Activated effector memory CD4-positive, alpha-beta T cell treated with anti-CD3 and anti-CD28 coated beads, Interleukin-2, amount 50 U/mL, for 16 hours (primary cell): Measurements from ENCODE around the gene INTS15.

ENCODE experiments used
- DNase-seq: peaks from one replicate; pipeline ENCODE4 v3.0.0-alpha.2; 2020

INTS15 gene

DNA sequence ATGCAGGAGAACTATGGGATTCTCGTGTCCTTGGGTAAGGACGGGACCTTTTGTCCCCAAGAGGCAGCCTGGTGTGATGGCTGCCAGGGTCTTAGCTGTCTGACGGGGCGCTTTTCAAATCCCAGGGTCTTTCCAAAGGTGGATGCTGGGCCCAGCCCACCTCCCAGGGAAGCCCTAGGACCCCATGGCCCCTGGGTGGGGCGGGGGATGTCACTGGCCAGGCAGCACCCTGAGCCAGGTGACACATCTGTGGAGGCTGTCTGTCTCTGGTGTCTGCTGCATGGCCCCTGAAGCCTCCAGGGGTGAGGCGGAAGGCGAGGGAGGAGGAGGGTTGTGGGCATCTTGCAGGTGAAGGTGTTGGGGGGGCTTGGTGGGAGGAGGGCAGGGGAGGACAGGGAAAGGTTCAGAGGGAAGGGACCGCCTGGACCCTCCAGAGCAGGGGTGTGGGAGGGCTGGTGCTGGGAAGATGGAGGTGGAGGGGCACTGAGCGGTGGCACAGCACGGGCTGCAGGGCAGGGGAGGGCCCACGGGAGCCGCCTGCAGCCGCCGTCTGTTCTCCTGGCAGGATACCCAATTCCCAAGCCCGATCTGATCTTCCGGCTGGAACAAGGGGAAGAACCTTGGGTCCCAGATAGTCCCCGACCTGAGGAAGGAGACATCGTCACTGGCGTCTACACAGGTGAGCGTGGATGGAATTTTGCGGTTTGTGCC is 54.2 kb downstream of the INTS15 start:
- DNase-seq: no peak

DNA sequence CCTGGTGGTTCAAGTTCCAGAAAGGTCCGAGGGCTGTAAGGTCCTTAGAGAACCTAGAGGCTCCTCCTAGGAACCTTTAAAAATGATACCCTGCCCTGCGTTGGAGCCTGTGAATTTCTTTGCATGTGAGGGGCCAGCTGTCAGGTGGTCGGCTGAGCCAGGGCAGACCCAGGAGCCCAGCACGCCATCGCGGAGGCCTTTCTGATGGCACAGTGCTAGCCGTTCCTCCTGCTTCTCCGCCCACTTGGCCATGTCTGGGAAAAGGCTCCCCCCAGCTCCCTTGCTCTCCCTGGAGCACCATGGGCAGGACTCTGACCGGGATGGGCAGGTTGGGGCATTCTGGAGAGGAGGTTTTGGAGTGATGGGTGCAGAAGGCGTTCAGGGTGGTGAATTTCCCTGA is 54.9 kb downstream of the INTS15 start:
- DNase-seq: no peak

DNA sequence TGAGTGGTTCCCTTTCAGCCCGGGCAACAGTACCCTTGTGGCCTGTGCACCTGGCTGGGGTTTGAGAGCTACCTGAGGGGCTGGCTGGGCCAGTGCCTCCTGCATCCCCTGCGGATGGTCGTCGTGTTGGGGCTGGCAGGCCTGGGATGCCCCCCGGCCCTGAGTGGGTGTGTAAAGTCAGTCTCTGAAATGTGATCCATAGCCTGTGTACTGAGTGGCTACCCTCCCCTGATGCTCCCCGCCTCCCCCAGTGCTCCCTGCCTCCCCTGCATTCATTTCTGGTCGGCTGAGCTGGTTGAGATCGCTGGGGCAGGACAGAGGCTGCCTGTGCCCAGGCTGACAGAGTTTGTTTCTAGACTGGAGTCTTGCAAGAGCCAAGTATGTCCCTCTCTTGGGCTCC is 56.6 kb downstream of the INTS15 start:
- DNase-seq: no peak

DNA sequence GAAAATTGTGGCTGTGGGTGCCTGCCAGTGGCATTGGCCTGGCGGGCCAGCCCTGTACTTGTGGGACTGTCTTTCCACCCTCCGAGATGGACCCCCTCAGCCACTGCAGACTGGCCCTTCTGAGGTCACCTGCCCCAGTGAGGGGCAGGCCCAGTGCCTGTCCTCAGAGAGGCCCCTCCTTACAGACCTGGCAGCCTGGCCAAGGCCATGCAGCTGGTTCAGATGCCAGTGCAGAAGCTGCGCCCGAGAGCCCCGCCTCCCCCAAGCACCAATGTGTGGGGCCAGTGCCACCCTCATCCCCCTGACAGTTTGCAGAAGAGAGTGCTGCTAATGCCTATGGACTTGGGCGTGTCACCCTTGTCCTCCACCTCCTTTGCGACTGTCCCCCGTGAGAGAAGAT is 57.3 kb downstream of the INTS15 start:
- no peak for DNase-seq

DNA sequence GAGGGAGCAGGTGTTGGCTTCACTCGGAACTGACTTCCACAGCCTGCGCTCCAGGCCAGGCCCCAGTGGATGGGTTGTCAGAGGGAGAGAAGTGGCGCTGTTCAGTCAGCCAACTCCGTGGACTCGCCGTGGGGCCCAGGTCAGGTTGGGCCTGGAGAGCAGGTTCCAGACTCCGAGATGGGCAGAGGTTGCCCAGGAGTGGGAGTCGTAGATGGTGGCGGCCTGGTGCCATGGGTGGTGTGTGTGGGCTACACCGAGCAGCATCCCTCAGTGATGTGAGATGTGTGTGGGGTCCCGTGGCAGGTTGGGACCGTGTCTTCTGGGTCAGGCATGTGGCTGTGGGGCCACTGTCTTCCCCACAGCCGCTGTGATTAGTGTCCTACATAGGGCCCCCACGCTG is 57.7 kb downstream of the INTS15 start:
- DNase-seq: no peak

DNA sequence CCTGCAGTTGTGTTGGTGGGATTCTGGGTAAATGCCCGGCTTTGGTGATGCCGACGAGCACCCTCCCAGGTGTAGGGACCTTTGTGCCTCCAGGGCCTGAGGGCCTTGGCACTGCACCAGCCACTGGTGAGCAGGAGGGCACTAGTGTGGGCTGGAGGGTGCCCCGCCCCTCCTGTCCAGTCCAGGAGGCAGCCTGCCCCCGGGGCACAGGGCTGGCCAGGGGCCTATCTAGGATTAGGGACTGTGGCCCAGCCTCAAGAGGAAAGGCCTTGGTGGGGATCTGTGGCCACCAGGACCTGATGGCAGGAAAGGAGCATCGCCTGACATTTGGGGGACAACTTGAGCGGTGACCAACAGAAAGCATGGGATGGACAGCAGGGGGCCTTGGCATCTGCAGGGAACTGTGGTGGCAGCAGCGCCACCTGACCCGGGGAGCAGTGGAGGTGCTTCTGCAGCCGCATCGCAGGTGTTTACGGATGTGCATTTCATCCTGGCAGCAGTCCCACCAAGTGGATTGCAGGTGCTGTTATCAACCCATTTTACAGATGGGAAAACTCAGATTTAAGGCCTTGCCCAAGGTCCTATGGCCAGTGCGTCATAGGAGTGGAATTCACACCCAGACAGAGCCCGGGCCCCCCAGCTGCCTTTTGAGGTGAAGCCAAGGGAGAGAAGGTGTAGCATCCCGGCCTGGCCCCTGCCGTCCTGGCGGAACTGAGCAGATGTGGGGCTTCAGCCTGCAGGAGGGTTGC is 58.4 kb downstream of the INTS15 start:
- no peak for DNase-seq

DNA sequence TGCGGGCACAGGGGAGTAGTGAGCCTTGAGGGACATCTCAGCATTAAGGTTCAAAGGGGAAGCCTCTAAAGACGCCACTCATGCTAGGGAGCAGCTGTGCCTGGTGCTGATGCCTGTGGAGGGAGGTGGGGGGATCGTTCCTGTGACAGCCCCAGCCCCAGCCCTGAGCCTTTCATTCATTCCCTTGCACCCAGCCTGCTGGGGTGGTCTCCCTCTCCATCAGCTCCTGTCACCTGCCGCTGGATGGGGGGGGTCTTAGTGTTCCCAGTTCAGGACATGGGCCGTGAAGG is 58.9 kb downstream of the INTS15 start:
- no peak for DNase-seq

DNA sequence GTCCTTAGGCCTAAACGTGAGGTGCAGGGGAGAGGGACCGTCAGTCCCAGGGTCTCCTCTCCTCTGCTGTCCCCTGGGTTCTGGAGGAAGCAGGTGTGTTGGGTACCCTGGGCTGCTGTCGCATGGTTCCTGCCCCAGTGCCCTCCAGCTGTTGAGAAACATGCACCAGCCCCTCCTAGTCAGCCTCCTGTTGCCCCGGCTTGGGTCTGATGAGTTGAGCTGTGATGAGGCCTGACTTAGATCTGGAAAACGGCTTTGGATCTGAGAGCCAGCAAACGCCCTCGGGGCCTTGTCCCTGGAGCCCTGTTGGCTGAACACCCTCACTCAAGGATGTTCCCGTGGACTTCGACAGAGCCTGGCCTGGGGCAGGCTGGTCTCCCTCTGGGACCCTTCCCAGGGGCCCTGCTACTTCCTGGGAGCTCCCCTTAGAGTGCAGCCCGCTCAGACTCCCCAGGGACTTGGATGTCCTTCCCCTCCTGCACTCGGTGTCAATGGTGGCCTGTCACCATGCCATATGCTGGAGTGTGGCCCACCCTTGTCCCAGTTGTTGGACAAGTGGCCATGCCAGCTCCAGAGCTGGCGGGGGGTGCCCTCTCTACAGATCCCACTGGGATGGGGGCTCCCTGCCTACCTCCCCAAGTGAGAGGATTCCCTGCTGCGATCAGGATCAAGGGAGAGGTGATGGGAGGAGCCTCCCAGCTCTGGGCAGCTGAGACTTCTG is 59.6 kb downstream of the INTS15 start:
- peak; percentile 52 for DNase-seq

DNA sequence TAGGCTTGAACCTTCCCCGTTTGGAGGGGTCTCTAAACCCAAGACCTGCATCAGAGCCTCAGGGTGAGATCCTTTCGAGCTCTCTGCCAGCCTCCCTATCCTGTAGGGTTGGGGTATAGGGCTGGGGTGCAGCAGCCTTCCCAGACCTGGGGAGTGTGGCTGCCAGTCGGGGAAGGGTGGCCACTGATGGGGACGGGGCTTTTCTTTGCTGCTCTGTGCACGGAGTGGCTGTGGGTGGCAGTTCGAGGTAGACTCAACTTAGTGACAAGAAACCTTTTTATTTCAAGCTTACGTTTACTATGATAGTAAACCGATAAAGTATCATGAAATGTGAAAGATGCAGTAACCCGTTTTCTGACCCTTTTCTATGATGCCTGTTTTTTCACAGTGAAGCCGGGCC is 60.3 kb downstream of the INTS15 start:
- peak; percentile 25 for DNase-seq

DNA sequence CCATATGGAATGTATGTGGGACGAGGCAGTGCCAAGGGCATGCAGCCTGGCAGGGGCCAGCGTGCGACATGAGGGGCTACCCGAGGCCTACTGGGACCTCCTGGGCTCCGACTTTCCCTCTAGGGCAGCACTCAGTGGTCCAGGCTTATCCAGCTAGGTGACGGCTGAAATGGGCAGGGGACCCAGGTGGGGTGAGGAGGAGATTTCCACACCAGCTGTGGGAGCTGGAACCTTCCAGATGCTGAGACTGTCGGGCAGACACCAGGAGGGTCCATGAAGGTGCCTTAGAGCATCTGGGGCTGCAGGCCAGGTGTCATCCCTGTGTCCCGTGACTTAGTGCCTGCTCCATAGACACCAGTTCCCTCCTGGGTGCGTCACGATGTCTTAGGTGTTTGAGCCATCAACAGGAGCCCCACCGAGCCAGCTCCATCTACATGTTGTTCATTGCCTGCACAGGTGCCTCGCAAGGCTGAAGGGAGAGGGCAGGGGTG is 60.7 kb downstream of the INTS15 start:
- peak; percentile 50 for DNase-seq

DNA sequence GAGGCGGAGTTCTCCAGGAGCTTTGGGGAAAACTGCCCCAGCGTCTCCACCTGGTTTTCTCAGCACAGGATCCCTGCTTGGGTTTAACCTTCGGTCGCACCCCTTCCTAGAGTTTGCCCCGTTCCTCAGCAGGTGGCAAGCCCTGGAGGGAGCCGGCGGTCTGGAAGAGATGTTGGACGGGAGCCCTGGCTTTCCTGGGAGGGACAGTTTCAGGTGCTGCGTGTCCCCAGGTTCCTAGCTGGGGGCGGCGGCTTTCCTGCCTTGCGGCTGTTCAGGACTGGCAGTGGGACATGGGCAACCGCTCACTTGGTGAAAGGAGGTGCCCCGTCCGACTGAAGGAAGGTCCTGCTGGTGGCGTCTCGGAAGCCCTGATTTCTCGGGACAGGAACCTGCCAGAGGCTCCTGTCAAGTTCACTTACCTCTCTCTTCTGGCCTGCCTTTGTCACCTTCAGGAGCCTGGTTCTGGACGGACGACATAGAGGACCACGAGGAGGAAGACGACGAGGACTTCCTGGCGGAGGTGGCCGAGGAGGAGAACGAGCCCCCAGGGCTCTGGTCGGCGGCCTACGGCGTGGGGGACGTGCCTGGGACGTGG is 62.1 kb downstream of the INTS15 start:
- DNase-seq: peak; percentile 60

DNA sequence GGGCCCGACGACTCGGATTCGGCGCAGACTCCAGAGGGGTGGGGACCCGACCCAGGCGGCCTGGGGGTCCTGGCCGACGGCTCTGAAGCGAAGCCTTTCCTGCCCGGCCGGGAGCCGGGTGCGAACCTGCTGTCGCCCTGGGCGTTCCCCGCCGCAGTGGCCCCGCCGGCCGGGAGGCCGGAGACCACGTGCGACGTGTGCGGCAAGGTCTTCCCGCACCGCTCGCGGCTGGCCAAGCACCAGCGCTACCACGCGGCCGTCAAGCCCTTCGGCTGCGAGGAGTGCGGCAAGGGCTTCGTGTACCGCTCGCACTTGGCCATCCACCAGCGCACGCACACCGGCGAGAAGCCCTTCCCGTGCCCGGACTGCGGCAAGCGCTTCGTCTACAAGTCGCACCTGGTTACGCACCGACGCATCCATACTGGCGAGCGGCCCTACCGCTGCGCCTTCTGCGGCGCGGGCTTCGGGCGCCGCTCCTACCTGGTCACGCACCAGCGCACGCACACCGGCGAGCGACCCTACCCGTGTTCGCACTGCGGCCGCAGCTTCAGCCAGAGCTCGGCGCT is 62.7 kb downstream of the INTS15 start:
- peak; percentile 55 for DNase-seq

DNA sequence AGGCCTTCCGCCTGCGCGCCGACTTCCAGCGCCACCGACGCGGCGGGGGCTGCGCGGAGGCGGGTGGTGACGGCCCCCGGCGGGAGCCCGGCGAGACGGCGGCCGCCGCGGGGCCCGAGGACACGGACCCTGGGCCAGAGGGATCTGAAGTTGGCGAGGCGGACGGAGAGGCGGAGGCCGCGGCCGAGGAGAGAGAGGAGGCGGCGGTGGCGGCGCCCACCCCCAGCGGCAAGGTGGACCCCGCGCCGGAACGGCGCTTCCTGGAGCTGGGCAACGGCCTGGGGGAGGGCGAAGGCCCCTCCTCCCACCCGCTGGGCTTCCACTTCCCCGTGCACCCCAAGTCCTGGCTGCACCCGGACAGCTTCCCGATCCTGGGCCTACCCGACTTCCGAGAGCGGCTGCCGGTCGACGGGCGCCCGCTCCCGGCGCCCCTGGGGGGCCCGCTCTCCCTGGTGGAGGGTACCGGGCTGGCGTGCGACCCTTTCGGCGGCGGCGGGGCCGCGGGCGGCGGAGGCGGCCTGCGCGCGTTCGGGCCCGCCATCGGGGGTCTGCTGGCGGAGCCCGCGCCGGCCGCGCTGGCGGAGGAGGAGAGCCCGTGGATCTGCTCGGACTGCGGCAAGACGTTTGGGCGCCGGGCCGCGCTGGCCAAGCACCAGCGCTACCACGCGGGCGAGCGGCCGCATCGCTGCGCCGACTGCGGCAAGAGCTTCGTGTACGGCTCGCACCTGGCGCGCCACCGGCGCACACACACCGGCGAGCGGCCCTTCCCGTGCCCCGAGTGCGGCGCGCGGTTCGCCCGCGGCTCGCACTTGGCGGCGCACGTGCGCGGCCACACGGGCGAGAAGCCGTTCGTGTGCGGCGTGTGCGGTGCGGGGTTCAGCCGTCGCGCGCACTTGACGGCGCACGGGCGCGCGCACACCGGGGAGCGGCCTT is 63.5 kb downstream of the INTS15 start:
- peak; percentile 44 for DNase-seq

DNA sequence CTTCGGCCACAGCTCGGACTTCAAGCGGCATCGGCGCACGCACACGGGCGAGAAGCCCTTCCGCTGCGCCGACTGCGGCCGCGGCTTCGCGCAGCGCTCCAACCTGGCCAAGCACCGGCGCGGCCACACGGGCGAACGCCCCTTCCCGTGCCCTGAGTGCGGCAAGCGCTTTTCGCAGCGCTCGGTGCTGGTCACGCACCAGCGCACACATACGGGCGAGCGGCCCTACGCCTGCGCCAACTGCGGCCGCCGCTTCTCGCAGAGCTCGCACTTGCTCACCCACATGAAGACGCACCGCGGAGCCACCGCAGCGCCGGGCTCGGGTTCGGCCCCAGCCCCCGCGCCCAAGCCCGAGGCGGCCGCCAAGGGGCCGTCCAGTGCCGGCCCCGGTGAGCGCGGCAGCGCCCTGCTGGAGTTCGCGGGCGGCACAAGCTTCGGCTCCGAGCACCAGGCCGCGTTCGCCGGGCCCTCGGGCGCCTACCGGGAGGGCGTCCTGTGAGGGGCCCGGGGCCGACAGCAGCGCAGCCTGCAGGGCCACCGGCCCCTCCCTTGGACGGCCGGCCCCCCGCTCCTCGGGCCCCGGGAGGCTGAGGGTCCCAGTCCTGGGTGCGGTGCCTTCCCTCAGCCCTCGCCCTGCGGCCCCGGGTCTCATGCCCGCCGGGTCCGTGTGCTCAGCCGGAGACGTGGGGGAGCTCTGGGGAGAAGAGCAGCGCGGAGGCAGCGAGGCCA is 64.5 kb downstream of the INTS15 start:
- peak; percentile 51 for DNase-seq

DNA sequence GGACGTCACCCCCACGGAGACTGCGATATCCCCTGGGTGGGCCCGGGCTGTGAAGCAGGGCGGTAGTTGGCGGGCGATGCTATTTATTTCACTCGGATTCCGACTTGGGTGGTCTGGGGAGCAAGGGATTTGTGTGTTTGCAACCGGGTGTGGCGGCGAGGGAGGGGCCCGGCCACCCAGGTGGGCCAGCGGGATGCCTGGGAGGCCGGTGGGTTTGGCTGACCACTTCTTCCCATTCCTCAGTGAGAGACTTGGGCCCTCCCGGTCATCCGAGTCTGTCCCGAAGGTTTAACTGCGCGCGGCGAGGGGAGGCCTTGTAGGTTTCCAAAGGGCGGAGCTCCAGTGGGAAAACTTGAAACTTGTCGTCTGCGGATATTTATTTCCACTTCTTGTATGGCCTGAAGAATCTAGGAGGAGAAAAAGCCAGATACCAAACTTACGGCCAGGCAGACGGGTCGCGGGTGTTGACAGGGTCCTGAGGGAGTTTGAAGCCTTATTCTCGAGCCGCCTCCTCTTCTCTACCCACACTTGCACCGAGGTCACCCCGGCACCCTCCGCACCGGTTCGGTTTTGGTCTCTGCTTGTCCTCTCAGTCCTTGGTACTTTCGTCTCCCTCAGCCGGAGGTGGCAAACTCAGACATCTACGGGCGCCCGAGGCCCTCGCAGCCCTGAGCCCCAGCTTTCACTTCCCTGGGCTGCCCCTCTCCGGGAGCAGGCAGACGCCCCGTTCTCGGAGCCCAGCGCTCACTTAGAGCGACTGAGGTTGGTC is 65.2 kb downstream of the INTS15 start:
- DNase-seq: no peak

DNA sequence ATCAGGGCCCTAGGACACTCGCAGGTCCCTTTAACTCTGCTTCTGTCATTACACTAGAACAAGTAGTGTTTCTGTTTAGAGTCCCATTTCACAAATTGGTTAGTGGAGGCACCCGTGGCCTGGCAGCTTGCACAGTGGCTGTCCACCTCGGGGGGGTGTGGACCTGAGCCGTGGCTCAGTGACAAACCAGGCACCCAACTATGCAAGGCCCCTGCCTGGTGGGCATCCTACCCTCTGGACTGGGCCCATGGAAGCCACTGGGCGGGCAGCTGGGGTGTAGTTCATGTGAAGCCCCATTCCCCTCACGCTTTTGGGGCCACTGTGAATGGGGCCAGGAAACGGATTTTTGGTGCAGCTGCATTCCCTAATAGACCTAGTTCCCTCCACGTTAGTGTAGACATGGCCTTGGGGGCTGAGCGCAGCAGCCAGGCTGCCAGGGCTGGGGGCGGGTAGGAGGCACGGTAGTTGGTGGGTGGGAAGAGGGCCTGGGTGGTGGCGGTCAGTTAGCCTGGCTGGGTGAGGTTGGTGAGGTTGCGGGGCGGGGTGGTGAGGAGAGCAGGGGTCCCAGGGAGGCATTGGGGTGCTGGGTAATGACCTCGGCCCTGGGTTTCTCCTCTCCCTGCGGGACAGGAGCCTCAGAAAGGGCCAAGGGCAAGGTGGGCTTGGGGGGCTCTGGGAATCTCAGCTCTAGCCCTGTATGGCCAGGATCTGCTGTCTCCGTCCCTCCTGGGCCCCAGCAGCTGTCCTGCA is 66.0 kb downstream of the INTS15 start:
- no peak for DNase-seq

DNA sequence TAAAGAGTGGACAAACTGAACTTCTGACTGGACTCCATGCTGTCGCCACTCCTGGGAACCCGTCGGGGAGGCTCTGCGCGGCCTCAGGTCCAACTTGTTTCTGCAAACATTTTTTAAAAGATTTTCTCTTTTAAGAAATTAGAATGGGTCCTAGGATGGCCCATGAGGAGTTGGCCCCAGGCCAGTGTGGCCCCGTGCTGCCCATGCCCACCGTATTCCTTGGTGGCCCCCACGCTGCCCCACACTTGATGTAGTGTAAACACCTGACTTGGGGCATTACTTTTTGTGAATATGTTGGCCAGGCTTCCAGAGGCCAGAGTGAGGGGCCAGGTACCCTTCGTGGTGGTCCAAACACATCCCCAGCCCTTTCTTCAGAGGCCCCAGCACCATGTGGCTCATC is 66.6 kb downstream of the INTS15 start:
- DNase-seq: no peak
